KMS-11 (cell line): ENCODE measurements around the gene ATP7A.
"Not testable (repeated sequence)": the region's sequence is repeated elsewhere in the genome, so short reads cannot be mapped to it uniquely, and the experiment has no call there.

Experiments
- H2AFZ ChIP-seq: fragments of 200-600 bp; sonication (generic); 2 replicates; pipeline ENCODE4 v1.6.1; 2016; ENCODE audit warnings: antibody characterized with exemption, mixed run types, low read depth
- H3K27ac ChIP-seq: fragments of 200-600 bp; sonication (generic); 2 replicates; pipeline ENCODE4 v1.6.1; 2016; ENCODE audit warnings: mild to moderate bottlenecking, mixed run types
- H3K27me3 ChIP-seq: fragments of 200-600 bp; sonication (generic); 2 replicates; pipeline ENCODE4 v1.6.1; 2017; ENCODE audit warnings: mild to moderate bottlenecking, low read depth, mixed run types, moderate library complexity; ENCODE audit not compliant: insufficient read depth
- H3K36me3 ChIP-seq: fragments of 200-600 bp; sonication (generic); 2 replicates; pipeline ENCODE4 v1.6.1; 2017; ENCODE audit warnings: mild to moderate bottlenecking, mixed run types; ENCODE audit not compliant: insufficient read depth
- H3K4me1 ChIP-seq: fragments of 200-600 bp; sonication (generic); 2 replicates; pipeline ENCODE4 v1.6.1; 2016; ENCODE audit warnings: mild to moderate bottlenecking, low read depth, mixed run types; ENCODE audit not compliant: poor library complexity, severe bottlenecking
- H3K4me2 ChIP-seq: fragments of 200-600 bp; sonication (generic); 2 replicates; pipeline ENCODE4 v1.7.0; 2016; ENCODE audit warnings: mild to moderate bottlenecking, mixed run types
- H3K4me3 ChIP-seq: fragments of 200-600 bp; sonication (generic); IDR thresholded peaks from 2 replicates; pipeline ENCODE4 v1.6.1; 2017; ENCODE audit warnings: low read depth, low read length, mixed read lengths; ENCODE audit not compliant: insufficient read depth
- H3K79me2 ChIP-seq: fragments of 200-600 bp; sonication (generic); 2 replicates; pipeline ENCODE4 v1.6.1; 2016; ENCODE audit warnings: low read depth, mixed run types; ENCODE audit not compliant: insufficient read depth
- H3K9ac ChIP-seq: fragments of 200-600 bp; sonication (generic); 2 replicates; pipeline ENCODE4 v1.6.1; 2016; ENCODE audit warnings: mild to moderate bottlenecking, mixed run types
- H4K20me1 ChIP-seq: fragments of 200-600 bp; sonication (generic); 2 replicates; pipeline ENCODE4 v1.6.1; 2016; ENCODE audit warnings: mild to moderate bottlenecking, mixed run types; ENCODE audit not compliant: insufficient read depth
- TF ChIP-seq, protein P1 (sequence below): fragments of 200-600 bp; sonication (generic); conservative IDR thresholded peaks from 2 replicates; pipeline ENCODE4 v1.6.1; 2017; ENCODE audit warnings: low read depth, mild to moderate bottlenecking, antibody characterized with exemption, low read length, moderate library complexity, mixed read lengths

The ATP7A gene

DNA sequence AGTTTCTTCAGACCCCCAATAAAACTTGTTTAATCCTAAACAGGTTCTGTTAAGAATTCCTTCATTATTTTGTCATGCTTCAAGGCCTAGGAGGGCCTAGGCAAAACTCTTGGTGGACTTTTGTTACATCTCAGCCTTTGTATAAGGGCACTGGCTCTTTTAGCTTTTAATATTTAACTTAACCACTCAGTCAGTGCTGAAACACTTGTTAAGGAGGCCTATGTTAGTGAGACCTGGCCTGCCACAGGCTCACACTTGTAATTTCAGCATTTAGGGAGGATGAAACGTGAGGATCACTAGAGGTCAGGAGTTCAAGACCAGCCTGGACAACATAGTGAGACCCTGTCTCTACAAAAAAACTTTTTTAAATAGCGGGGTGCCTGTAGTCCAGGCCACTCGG is 160.8 kb downstream of the ATP7A start:
- Histone ChIP-seq H3K79me2 (no peaks in the 10 kb centered on the region), H3K36me3 (no peaks in the 10 kb centered on the region), H3K27ac (no peak overlapping the region), H3K4me2 (no peak overlapping the region), H3K9ac (no peak overlapping the region), H3K27me3 (no peaks in the 10 kb centered on the region), H3K4me3 (no peak overlapping the region), H3K4me1 (no peaks in the 10 kb centered on the region), H2AFZ (no peak overlapping the region), H4K20me1 (no peaks in the 10 kb centered on the region)
- TF ChIP-seq, protein P1, sequence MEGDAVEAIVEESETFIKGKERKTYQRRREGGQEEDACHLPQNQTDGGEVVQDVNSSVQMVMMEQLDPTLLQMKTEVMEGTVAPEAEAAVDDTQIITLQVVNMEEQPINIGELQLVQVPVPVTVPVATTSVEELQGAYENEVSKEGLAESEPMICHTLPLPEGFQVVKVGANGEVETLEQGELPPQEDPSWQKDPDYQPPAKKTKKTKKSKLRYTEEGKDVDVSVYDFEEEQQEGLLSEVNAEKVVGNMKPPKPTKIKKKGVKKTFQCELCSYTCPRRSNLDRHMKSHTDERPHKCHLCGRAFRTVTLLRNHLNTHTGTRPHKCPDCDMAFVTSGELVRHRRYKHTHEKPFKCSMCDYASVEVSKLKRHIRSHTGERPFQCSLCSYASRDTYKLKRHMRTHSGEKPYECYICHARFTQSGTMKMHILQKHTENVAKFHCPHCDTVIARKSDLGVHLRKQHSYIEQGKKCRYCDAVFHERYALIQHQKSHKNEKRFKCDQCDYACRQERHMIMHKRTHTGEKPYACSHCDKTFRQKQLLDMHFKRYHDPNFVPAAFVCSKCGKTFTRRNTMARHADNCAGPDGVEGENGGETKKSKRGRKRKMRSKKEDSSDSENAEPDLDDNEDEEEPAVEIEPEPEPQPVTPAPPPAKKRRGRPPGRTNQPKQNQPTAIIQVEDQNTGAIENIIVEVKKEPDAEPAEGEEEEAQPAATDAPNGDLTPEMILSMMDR: no peak

DNA sequence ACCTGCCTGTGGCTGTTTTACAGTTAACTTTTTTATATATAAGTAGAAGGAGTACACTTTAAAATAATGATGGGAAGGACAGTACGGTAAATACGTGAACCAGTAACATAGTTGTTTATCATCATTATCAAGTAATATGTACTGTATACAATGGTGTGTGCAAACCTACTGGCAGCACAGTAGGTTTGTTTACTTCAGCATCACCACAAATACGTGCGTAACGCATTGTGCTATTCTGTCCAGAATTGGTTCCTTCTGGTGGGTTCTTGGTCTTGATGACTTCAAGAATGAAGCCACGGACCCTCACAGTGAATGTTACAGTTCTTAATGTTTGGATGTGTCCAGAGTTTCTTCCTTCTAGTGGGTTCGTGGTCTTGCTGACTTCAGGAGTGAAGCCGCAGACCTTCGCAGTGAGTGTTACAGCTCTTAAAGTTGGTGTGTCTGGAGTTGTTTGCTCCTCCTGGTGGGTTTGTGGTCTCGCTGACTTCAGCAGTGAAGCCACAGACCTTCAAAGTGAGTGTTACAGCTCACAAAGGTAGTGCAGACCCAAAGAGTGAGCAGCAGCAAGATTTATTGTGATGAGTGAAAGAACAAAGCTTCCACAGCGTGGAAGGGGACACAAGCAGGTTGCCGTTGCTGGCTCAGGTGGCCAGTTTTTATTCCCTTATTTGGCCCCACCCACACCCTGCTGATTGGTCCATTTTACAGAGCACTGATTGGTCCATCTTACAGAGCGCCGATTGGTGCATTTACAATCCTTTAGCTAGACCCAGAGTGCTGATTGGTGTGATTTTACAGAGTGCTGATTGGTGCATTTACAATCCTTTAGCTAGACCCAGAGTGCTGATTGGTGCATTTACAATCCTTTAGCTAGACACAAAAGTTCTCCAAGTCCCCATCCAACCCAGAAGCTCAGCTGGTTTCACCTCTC is 162.9 kb downstream of the ATP7A start:
- not testable (repeated sequence) for H3K27me3 ChIP-seq, H3K27ac ChIP-seq, H4K20me1 ChIP-seq, H3K4me1 ChIP-seq, H3K9ac ChIP-seq, H3K4me2 ChIP-seq, H2AFZ ChIP-seq, H3K79me2 ChIP-seq, H3K4me3 ChIP-seq, H3K36me3 ChIP-seq

DNA sequence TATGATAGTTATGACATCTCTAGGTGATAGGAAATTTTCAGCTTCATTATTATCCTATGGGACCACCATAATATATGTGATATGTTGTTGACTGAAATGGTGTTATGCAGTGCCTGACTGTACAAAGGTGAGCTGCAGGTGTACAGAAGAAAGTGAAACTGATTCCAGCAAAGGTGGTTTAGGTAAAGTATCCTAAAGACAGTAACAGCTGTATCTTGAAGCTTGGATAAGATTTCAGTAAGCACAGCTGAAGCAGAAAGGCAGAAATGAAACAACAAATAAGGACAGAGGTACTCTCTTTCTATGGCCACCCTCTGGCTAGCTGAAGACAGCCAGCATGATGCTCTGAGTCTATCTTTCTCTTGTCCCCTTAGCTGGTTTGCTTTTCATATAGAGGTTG is 163.6 kb downstream of the ATP7A start:
- no peak overlapping the region for H3K4me2 ChIP-seq
- no peaks in the 10 kb centered on the region for H4K20me1 ChIP-seq
- H3K9ac ChIP-seq: no peak overlapping the region
- H3K79me2 ChIP-seq: no peaks in the 10 kb centered on the region
- no peak overlapping the region for H2AFZ ChIP-seq
- H3K4me3 ChIP-seq: no peak overlapping the region
- no peak overlapping the region for H3K27ac ChIP-seq
- no peaks in the 10 kb centered on the region for H3K27me3 ChIP-seq
- no peaks in the 10 kb centered on the region for H3K36me3 ChIP-seq
- TF ChIP-seq, protein P1: no peak
- no peaks in the 10 kb centered on the region for H3K4me1 ChIP-seq

DNA sequence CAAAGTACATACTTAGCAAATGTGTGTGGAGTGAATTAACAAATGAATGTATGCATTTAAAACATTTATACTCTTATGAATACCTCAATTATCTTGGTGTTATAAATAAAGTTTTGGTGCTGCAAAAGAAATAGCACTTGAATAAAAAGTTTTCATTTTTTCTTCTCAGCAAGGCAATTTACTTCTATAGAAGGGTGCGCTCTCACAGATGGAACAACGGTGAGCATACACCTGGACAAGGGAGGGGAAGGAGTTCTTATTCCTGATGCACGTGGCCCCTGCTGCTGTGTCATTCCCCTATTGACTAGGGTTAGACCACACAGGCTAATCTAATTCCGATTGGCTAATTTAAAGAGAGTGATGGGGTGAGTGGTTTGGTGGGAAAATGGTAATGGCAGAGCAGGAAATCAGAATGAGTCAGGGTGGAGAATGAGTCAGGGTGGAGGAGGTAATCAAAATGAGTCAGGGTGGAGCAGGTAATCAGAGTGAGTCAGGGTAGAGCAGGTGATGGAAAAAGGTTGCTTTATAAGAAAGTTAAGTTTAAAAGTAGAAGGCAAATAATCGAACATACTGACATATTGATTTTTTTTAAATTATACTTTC is 165.4 kb downstream of the ATP7A start:
- no peaks in the 10 kb centered on the region for H3K27me3 ChIP-seq
- no peak overlapping the region for H3K27ac ChIP-seq
- no peaks in the 10 kb centered on the region for H3K79me2 ChIP-seq
- H4K20me1 ChIP-seq: no peaks in the 10 kb centered on the region
- H3K4me2 ChIP-seq: no peak overlapping the region
- no peaks in the 10 kb centered on the region for H3K4me1 ChIP-seq
- H3K4me3 ChIP-seq: no peak overlapping the region
- H3K36me3 ChIP-seq: no peaks in the 10 kb centered on the region
- H2AFZ ChIP-seq: no peak overlapping the region
- no peak overlapping the region for H3K9ac ChIP-seq
- TF ChIP-seq, protein P1: no peak

DNA sequence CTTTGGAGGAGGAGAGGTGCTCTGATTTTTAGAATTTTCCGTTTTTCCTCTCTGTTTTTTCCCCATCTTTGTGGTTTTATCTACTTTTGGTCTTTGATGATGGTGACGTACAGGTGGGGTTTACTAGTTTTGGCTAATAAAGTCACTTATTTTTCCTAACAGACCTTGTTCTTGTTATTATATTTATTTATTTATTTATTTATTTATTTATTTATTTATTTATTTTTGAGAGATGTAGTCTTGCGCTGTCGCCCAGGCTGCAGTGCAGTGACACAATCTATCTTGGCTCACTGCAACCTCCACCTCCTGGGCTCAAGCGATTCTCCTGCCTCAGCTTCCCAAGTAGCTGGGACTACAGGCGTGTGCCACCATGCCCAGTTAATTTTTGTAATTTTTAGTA is 170.9 kb downstream of the ATP7A start:
- H3K27ac ChIP-seq: not testable (repeated sequence)

More for the DNA sequence above, 170.9 kb downstream of the ATP7A start:
- H3K4me1 ChIP-seq, H3K4me3 ChIP-seq, H3K9ac ChIP-seq, H2AFZ ChIP-seq, H3K27me3 ChIP-seq, H3K36me3 ChIP-seq, H3K79me2 ChIP-seq, H3K4me2 ChIP-seq, H4K20me1 ChIP-seq: not testable (repeated sequence)
